Endothelial cell of umbilical vein (primary cell): ENCODE data around the gene D2HGDH. TPM values are rescaled to one million over a fixed set of nuclear protein-coding genes. Genes with fewer than 3 reads are reported as not detected.

ENCODE experiments used
- BruUV-seq: library from RNA; stranded (reverse); fragments of 400-500 nt; replicated peaks from 2 replicates; lab custom pipeline; 2021; lab: Mats Ljungman, UMichigan
- CTCF ChIA-PET: fragments of 300-600, 350-600 bp; sonication (Branson Sonifier 250); formaldehyde crosslinking; loops from one replicate; lab custom pipeline; 2021; ENCODE audit warnings: antibody characterized with exemption, inconsistent platforms; lab: Charles Lee
- POLR2A ChIA-PET: fragments of 300-600, 350-600 bp; sonication (Branson Sonifier 250); formaldehyde crosslinking; loops from one replicate; lab custom pipeline; 2021; ENCODE audit warnings: antibody characterized with exemption, inconsistent platforms; lab: Charles Lee
- DNase-seq: peaks from one replicate; pipeline ENCODE4 v3.0.0-alpha.2; 2011; ENCODE audit warnings: low read depth, low spot score
- FAIRE-seq: peaks from 2 replicates; lab custom pipeline; 2011; peaks lifted over from hg19 to GRCh38; lab: Jason Lieb, UNC
- H2AFZ ChIP-seq: 2 replicates; pipeline ENCODE4 v1.6.0; 2012; ENCODE audit warnings: low read depth, low read length, control low read depth, inconsistent platforms
- H3K27ac ChIP-seq: 2 replicates; pipeline ENCODE4 v1.5.1; 2011; ENCODE audit warnings: low read depth, mild to moderate bottlenecking, control low read depth, low read length, moderate library complexity; ENCODE audit not compliant: insufficient read depth
- H3K27me3 ChIP-seq, 2 experiments: 2 replicates each; pipeline versions ENCODE4 v1.6.0 to v1.6.1; 2011; ENCODE audit warnings: low read length in 2 of 2, mixed read lengths in 1 of 2; ENCODE audit not compliant: control insufficient read depth in 2 of 2, insufficient read depth in 2 of 2
- H3K36me3 ChIP-seq, 2 experiments: 2 replicates in 1 of 2; 3 replicates in 1 of 2; pipeline ENCODE4 v1.5.1; 2011; ENCODE audit warnings: low read length in 2 of 2, mild to moderate bottlenecking in 1 of 2, moderate library complexity in 1 of 2; ENCODE audit not compliant: control insufficient read depth in 2 of 2, insufficient read depth in 2 of 2; ENCODE audit errors: extremely low read depth in 1 of 2
- H3K4me1 ChIP-seq: 3 replicates; pipeline ENCODE4 v1.5.1; 2011; ENCODE audit warnings: mild to moderate bottlenecking, low read length; ENCODE audit not compliant: control insufficient read depth, insufficient read depth; ENCODE audit errors: extremely low read depth
- H3K4me2 ChIP-seq: 2 replicates; pipeline ENCODE4 v1.6.1; 2011; ENCODE audit warnings: low read length, control low read depth, mixed read lengths; ENCODE audit not compliant: insufficient read depth
- H3K4me3 ChIP-seq, 3 experiments: fragments of 200-600 bp in 1 of 3; sonication (generic), shearing (Covaris generic) in 1 of 3; replicated peaks in 1 of 3; 2 replicates each; pipeline ENCODE4 v1.5.1; 2011 to 2016; ENCODE audit warnings: control low read depth in 3 of 3, low read length in 3 of 3, mild to moderate bottlenecking in 2 of 3, inconsistent platforms in 1 of 3, low read depth in 1 of 3, moderate library complexity in 1 of 3; ENCODE audit not compliant: insufficient read depth in 1 of 3
- H3K79me2 ChIP-seq: 2 replicates; pipeline ENCODE4 v1.6.0; 2012; ENCODE audit warnings: low read length, inconsistent platforms; ENCODE audit not compliant: control insufficient read depth, insufficient read depth
- H3K9ac ChIP-seq: replicated peaks from 2 replicates; pipeline ENCODE3; 2011; ENCODE audit warnings: low read length, control low read depth; ENCODE audit not compliant: insufficient read depth; ENCODE audit errors: extremely low read depth
- H3K9me1 ChIP-seq: replicated peaks from 3 replicates; pipeline ENCODE4 v1.6.0; 2011; ENCODE audit warnings: mild to moderate bottlenecking, low read length; ENCODE audit not compliant: control insufficient read depth, insufficient read depth; ENCODE audit errors: extremely low read depth
- H3K9me3 ChIP-seq: replicated peaks from 2 replicates; pipeline ENCODE4 v1.5.1; 2012; ENCODE audit warnings: low read length, inconsistent platforms; ENCODE audit not compliant: control insufficient read depth, insufficient read depth
- H4K20me1 ChIP-seq: replicated peaks from 2 replicates; pipeline ENCODE3; 2011; ENCODE audit warnings: mild to moderate bottlenecking, low read length; ENCODE audit not compliant: control insufficient read depth, insufficient read depth; ENCODE audit errors: extremely low read depth
- EZH2 ChIP-seq: IDR thresholded peaks from 2 replicates; pipeline ENCODE4 v1.6.1; 2012; ENCODE audit warnings: borderline replicate concordance, low read depth, mild to moderate bottlenecking, moderate library complexity, low read length, inconsistent platforms; ENCODE audit not compliant: severe bottlenecking
- FOS ChIP-seq: IDR thresholded peaks from 2 replicates; pipeline ENCODE4 v1.6.1; 2011; ENCODE audit warnings: mild to moderate bottlenecking, low read length, moderate library complexity, borderline replicate concordance; ENCODE audit not compliant: insufficient read depth
- GATA2 ChIP-seq: IDR thresholded peaks from 2 replicates; pipeline ENCODE4 v1.7.0; 2011; ENCODE audit warnings: low read depth, mild to moderate bottlenecking, moderate library complexity, mixed read lengths, low read length; ENCODE audit not compliant: insufficient read length, insufficient read depth
- JUN ChIP-seq: IDR thresholded peaks from 2 replicates; pipeline ENCODE4 v1.6.1; 2011; ENCODE audit warnings: borderline replicate concordance, low read depth; ENCODE audit not compliant: insufficient read length, insufficient read depth
- MAX ChIP-seq: IDR thresholded peaks from 2 replicates; pipeline ENCODE4 v1.6.1; 2011; ENCODE audit not compliant: insufficient read depth, insufficient read length
- MYC ChIP-seq: IDR thresholded peaks from one replicate; pipeline ENCODE4 v1.6.1; 2011; ENCODE audit warnings: mild to moderate bottlenecking, low read depth, low read length
- POLR2A ChIP-seq: IDR thresholded peaks from 2 replicates; pipeline ENCODE4 v1.6.1; 2012; ENCODE audit warnings: low read depth, mild to moderate bottlenecking, control low read depth, low read length
- POLR2AphosphoS5 ChIP-seq: IDR thresholded peaks from 2 replicates; pipeline ENCODE4 v1.6.1; 2012; ENCODE audit warnings: low read depth, mild to moderate bottlenecking, control low read depth, low read length, moderate library complexity; ENCODE audit not compliant: insufficient read depth
- dilution Hi-C: fragments of 300-500 bp; cut with MboI; formaldehyde crosslinking; loops from one replicate; pipeline ENCODE4 v1.15.0; 2019; ENCODE audit warnings: low sequenced_read_pairs; ENCODE audit not compliant: extremely low pct_ligation_motif_present
- intact Hi-C: fragments of 100-400 bp; cut with micrococcal nuclease; formaldehyde crosslinking; loops from one replicate; pipeline ENCODE4 v1.10.0; 2022
- polyA plus RNA-seq, 4 experiments: library from polyadenylated mRNA; depleted of rRNA in 3 of 4; stranded (reverse) in 3 of 4; unstranded in 1 of 4; fragments of >200 nt; gene quantifications; 2 replicates each; pipeline versions ENCODE4 v1.2.1 to v1.2.3, GENCODE V29; 2011 to 2012; ENCODE audit warnings: missing spikeins in 1 of 4
- total RNA-seq: library from RNA; stranded (reverse); gene quantifications from 2 replicates; pipeline ENCODE4 v1.2.3, GENCODE V29; 2021
- TF ChIP-seq, protein P1 (sequence below), 2 donors: IDR thresholded peaks; 1 replicate in 1 of 2; 2 replicates in 1 of 2; pipeline ENCODE4 v1.5.1; 2011; ENCODE audit warnings: low read length in 2 of 2, mild to moderate bottlenecking in 2 of 2, moderate library complexity in 2 of 2, control low read depth in 1 of 2, inconsistent platforms in 1 of 2, low read depth in 1 of 2; ENCODE audit not compliant: insufficient read depth in 1 of 2; ENCODE audit errors: extremely low read depth in 1 of 2

The D2HGDH gene
- total and polyA plus RNA-seq, 2 donors (not counting 3 experiments of a cell fraction or from before 2014, with no cell fraction given), result 22.3 TPM

DNA sequence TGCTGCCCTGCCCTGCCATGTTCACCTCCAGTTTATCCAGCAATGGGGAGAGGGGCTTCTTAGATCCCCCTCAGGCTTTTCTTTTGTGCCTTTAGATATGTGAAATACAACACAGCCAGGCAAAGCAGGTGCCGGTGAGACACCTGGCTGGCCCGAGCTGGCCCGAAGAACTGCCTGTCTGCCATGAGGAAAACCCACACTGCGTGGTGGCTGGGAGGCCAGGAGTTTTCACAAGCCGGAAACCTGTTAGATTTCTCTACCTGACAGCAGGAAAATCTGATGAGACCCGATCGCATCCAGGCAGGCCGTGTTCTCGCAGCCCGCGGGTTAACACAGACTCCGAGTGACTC is 36.5 kb downstream of the D2HGDH start:
- no peak overlapping the region for H3K9ac ChIP-seq
- no peaks in the 10 kb centered on the region for H3K27me3 ChIP-seq
- peaks cover 5% of the 10 kb centered on the region for H3K4me1 ChIP-seq
- no peak overlapping the region for H2AFZ ChIP-seq
- TF ChIP-seq EZH2 (no peak), MAX (no peak), FOS (no peak), GATA2 (no peak), MYC (no peak), POLR2A (no peak), JUN (no peak)
- H3K9me3 ChIP-seq, result no peaks in the 10 kb centered on the region
- H4K20me1 ChIP-seq, result no peaks in the 10 kb centered on the region
- dilution Hi-C loops (no loop called here), intact Hi-C loops (no loop called here)
- peaks cover 0 to 2% of the 10 kb centered on the region in 2 experiments for H3K36me3 ChIP-seq
- no peaks in the 10 kb centered on the region for H3K9me1 ChIP-seq
- ChIA-PET CTCF (interaction anchor here (1.2 kb wide), 1 partner anchor 33 kb away, joined by 4 read pairs; no protein-coding TSS in a partner anchor), POLR2A (no interaction called here)
- no peak for DNase-seq
- BruUV-seq, result no TSS peak
- H3K4me3 ChIP-seq, result no peak overlapping the region
- H3K27ac ChIP-seq, result no peak overlapping the region
- H3K4me2 ChIP-seq, result no peak overlapping the region
- H3K79me2 ChIP-seq, result no peaks in the 10 kb centered on the region
- FAIRE-seq, result no peak

GRCh38 chr2:241771286-241772062 is 37.0 kb downstream of the D2HGDH start:
- Histone ChIP-seq H3K9me3 (no peaks in the 10 kb centered on the region), H3K9me1 (no peaks in the 10 kb centered on the region), H4K20me1 (no peaks in the 10 kb centered on the region), H3K4me1 (peaks cover 5% of the 10 kb centered on the region), H3K4me3 (no peak overlapping the region), H3K27ac (no peak overlapping the region), H3K9ac (no peak overlapping the region), H3K79me2 (no peaks in the 10 kb centered on the region), H3K4me2 (no peak overlapping the region), H3K27me3 (no peaks in the 10 kb centered on the region), H2AFZ (no peak overlapping the region), H3K36me3 (peaks cover 0 to 2% of the 10 kb centered on the region in 2 experiments)
- ChIA-PET POLR2A (no interaction called here), CTCF (interaction anchor here (1.2 kb wide), 1 partner anchor 33 kb away, joined by 4 read pairs; no protein-coding TSS in a partner anchor)
- no peak for TF ChIP-seq MAX
- no peak for TF ChIP-seq FOS
- TF ChIP-seq, protein P1, sequence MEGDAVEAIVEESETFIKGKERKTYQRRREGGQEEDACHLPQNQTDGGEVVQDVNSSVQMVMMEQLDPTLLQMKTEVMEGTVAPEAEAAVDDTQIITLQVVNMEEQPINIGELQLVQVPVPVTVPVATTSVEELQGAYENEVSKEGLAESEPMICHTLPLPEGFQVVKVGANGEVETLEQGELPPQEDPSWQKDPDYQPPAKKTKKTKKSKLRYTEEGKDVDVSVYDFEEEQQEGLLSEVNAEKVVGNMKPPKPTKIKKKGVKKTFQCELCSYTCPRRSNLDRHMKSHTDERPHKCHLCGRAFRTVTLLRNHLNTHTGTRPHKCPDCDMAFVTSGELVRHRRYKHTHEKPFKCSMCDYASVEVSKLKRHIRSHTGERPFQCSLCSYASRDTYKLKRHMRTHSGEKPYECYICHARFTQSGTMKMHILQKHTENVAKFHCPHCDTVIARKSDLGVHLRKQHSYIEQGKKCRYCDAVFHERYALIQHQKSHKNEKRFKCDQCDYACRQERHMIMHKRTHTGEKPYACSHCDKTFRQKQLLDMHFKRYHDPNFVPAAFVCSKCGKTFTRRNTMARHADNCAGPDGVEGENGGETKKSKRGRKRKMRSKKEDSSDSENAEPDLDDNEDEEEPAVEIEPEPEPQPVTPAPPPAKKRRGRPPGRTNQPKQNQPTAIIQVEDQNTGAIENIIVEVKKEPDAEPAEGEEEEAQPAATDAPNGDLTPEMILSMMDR (IDR thresholded peaks at IDR 0.05; ENCODE audit: extremely low read depth in 1 of 2, insufficient read depth in 1 of 2, low read depth in 1 of 2, low read length in 2 of 2), result no peak
- no peak for TF ChIP-seq POLR2AphosphoS5
- no peak for TF ChIP-seq MYC
- TF ChIP-seq POLR2A, result no peak
- TF ChIP-seq GATA2, result no peak
- no peak for TF ChIP-seq EZH2
- TF ChIP-seq JUN, result no peak
- FAIRE-seq (no peak), DNase-seq (no peak)
- BruUV-seq, result no TSS peak
- dilution Hi-C loops (no loop called here), intact Hi-C loops (no loop called here)
